Endothelial cell of umbilical vein (primary cell): ENCODE results near the gene SYNPO. TPM values are rescaled to one million over a fixed set of nuclear protein-coding genes. Genes with fewer than 3 reads are reported as not detected.

Source experiments
- BruUV-seq: library from RNA; stranded (reverse); fragments of 400-500 nt; replicated peaks from 2 replicates; lab custom pipeline; 2021; lab: Mats Ljungman, UMichigan
- CTCF ChIA-PET: fragments of 300-600, 350-600 bp; sonication (Branson Sonifier 250); formaldehyde crosslinking; loops from one replicate; lab custom pipeline; 2021; ENCODE audit warnings: antibody characterized with exemption, inconsistent platforms; lab: Charles Lee
- POLR2A ChIA-PET: fragments of 300-600, 350-600 bp; sonication (Branson Sonifier 250); formaldehyde crosslinking; loops from one replicate; lab custom pipeline; 2021; ENCODE audit warnings: antibody characterized with exemption, inconsistent platforms; lab: Charles Lee
- DNase-seq: peaks from one replicate; pipeline ENCODE4 v3.0.0-alpha.2; 2011; ENCODE audit warnings: low read depth, low spot score
- FAIRE-seq: peaks from 2 replicates; lab custom pipeline; 2011; peaks lifted over from hg19 to GRCh38; lab: Jason Lieb, UNC
- H2AFZ ChIP-seq: 2 replicates; pipeline ENCODE4 v1.6.0; 2012; ENCODE audit warnings: low read depth, low read length, control low read depth, inconsistent platforms
- H3K27ac ChIP-seq: 2 replicates; pipeline ENCODE4 v1.5.1; 2011; ENCODE audit warnings: low read depth, mild to moderate bottlenecking, control low read depth, low read length, moderate library complexity; ENCODE audit not compliant: insufficient read depth
- H3K27me3 ChIP-seq, 2 experiments: 2 replicates each; pipeline versions ENCODE4 v1.6.0 to v1.6.1; 2011; ENCODE audit warnings: low read length in 2 of 2, mixed read lengths in 1 of 2; ENCODE audit not compliant: control insufficient read depth in 2 of 2, insufficient read depth in 2 of 2
- H3K36me3 ChIP-seq, 2 experiments: 2 replicates in 1 of 2; 3 replicates in 1 of 2; pipeline ENCODE4 v1.5.1; 2011; ENCODE audit warnings: low read length in 2 of 2, mild to moderate bottlenecking in 1 of 2, moderate library complexity in 1 of 2; ENCODE audit not compliant: control insufficient read depth in 2 of 2, insufficient read depth in 2 of 2; ENCODE audit errors: extremely low read depth in 1 of 2
- H3K4me1 ChIP-seq: 3 replicates; pipeline ENCODE4 v1.5.1; 2011; ENCODE audit warnings: mild to moderate bottlenecking, low read length; ENCODE audit not compliant: control insufficient read depth, insufficient read depth; ENCODE audit errors: extremely low read depth
- H3K4me2 ChIP-seq: 2 replicates; pipeline ENCODE4 v1.6.1; 2011; ENCODE audit warnings: low read length, control low read depth, mixed read lengths; ENCODE audit not compliant: insufficient read depth
- H3K4me3 ChIP-seq, 3 experiments: fragments of 200-600 bp in 1 of 3; sonication (generic), shearing (Covaris generic) in 1 of 3; replicated peaks in 1 of 3; 2 replicates each; pipeline ENCODE4 v1.5.1; 2011 to 2016; ENCODE audit warnings: control low read depth in 3 of 3, low read length in 3 of 3, mild to moderate bottlenecking in 2 of 3, inconsistent platforms in 1 of 3, low read depth in 1 of 3, moderate library complexity in 1 of 3; ENCODE audit not compliant: insufficient read depth in 1 of 3
- H3K79me2 ChIP-seq: 2 replicates; pipeline ENCODE4 v1.6.0; 2012; ENCODE audit warnings: low read length, inconsistent platforms; ENCODE audit not compliant: control insufficient read depth, insufficient read depth
- H3K9ac ChIP-seq: replicated peaks from 2 replicates; pipeline ENCODE3; 2011; ENCODE audit warnings: low read length, control low read depth; ENCODE audit not compliant: insufficient read depth; ENCODE audit errors: extremely low read depth
- H3K9me1 ChIP-seq: replicated peaks from 3 replicates; pipeline ENCODE4 v1.6.0; 2011; ENCODE audit warnings: mild to moderate bottlenecking, low read length; ENCODE audit not compliant: control insufficient read depth, insufficient read depth; ENCODE audit errors: extremely low read depth
- H3K9me3 ChIP-seq: replicated peaks from 2 replicates; pipeline ENCODE4 v1.5.1; 2012; ENCODE audit warnings: low read length, inconsistent platforms; ENCODE audit not compliant: control insufficient read depth, insufficient read depth
- H4K20me1 ChIP-seq: replicated peaks from 2 replicates; pipeline ENCODE3; 2011; ENCODE audit warnings: mild to moderate bottlenecking, low read length; ENCODE audit not compliant: control insufficient read depth, insufficient read depth; ENCODE audit errors: extremely low read depth
- EZH2 ChIP-seq: IDR thresholded peaks from 2 replicates; pipeline ENCODE4 v1.6.1; 2012; ENCODE audit warnings: borderline replicate concordance, low read depth, mild to moderate bottlenecking, moderate library complexity, low read length, inconsistent platforms; ENCODE audit not compliant: severe bottlenecking
- FOS ChIP-seq: IDR thresholded peaks from 2 replicates; pipeline ENCODE4 v1.6.1; 2011; ENCODE audit warnings: mild to moderate bottlenecking, low read length, moderate library complexity, borderline replicate concordance; ENCODE audit not compliant: insufficient read depth
- GATA2 ChIP-seq: IDR thresholded peaks from 2 replicates; pipeline ENCODE4 v1.7.0; 2011; ENCODE audit warnings: low read depth, mild to moderate bottlenecking, moderate library complexity, mixed read lengths, low read length; ENCODE audit not compliant: insufficient read length, insufficient read depth
- JUN ChIP-seq: IDR thresholded peaks from 2 replicates; pipeline ENCODE4 v1.6.1; 2011; ENCODE audit warnings: borderline replicate concordance, low read depth; ENCODE audit not compliant: insufficient read length, insufficient read depth
- MYC ChIP-seq: IDR thresholded peaks from one replicate; pipeline ENCODE4 v1.6.1; 2011; ENCODE audit warnings: mild to moderate bottlenecking, low read depth, low read length
- POLR2A ChIP-seq: IDR thresholded peaks from 2 replicates; pipeline ENCODE4 v1.6.1; 2012; ENCODE audit warnings: low read depth, mild to moderate bottlenecking, control low read depth, low read length
- POLR2AphosphoS5 ChIP-seq: IDR thresholded peaks from 2 replicates; pipeline ENCODE4 v1.6.1; 2012; ENCODE audit warnings: low read depth, mild to moderate bottlenecking, control low read depth, low read length, moderate library complexity; ENCODE audit not compliant: insufficient read depth
- dilution Hi-C: fragments of 300-500 bp; cut with MboI; formaldehyde crosslinking; loops from one replicate; pipeline ENCODE4 v1.15.0; 2019; ENCODE audit warnings: low sequenced_read_pairs; ENCODE audit not compliant: extremely low pct_ligation_motif_present
- intact Hi-C: fragments of 100-400 bp; cut with micrococcal nuclease; formaldehyde crosslinking; loops from one replicate; pipeline ENCODE4 v1.10.0; 2022
- polyA plus RNA-seq, 4 experiments: library from polyadenylated mRNA; depleted of rRNA in 3 of 4; stranded (reverse) in 3 of 4; unstranded in 1 of 4; fragments of >200 nt; gene quantifications; 2 replicates each; pipeline versions ENCODE4 v1.2.1 to v1.2.3, GENCODE V29; 2011 to 2012; ENCODE audit warnings: missing spikeins in 1 of 4
- total RNA-seq: library from RNA; stranded (reverse); gene quantifications from 2 replicates; pipeline ENCODE4 v1.2.3, GENCODE V29; 2021
- TF ChIP-seq, protein P1 (sequence below), 2 donors: IDR thresholded peaks; 1 replicate in 1 of 2; 2 replicates in 1 of 2; pipeline ENCODE4 v1.5.1; 2011; ENCODE audit warnings: low read length in 2 of 2, mild to moderate bottlenecking in 2 of 2, moderate library complexity in 2 of 2, control low read depth in 1 of 2, inconsistent platforms in 1 of 2, low read depth in 1 of 2; ENCODE audit not compliant: insufficient read depth in 1 of 2; ENCODE audit errors: extremely low read depth in 1 of 2
- TF ChIP-seq, protein P2 (sequence below): IDR thresholded peaks from 2 replicates; pipeline ENCODE4 v1.6.1; 2011; ENCODE audit not compliant: insufficient read depth, insufficient read length

Gene SYNPO
- total and polyA plus RNA-seq, 2 donors (not counting 3 experiments of a cell fraction or from before 2014, with no cell fraction given), result 68.4 to 121 TPM

GRCh38 chr5:150644514-150644913 lies 4.1 kb downstream of the SYNPO start:
- peaks cover 58% of the 10 kb centered on the region for H3K79me2 ChIP-seq
- dilution Hi-C loops (no loop called here), intact Hi-C loops (no loop called here)
- H3K4me3 ChIP-seq, result no peak overlapping the region
- peaks cover 4 to 28% of the 10 kb centered on the region in 2 experiments for H3K36me3 ChIP-seq
- POLR2A ChIA-PET, result no interaction called here
- H3K4me2 ChIP-seq, result peak overlapping the region; percentile 34
- no peaks in the 10 kb centered on the region for H3K27me3 ChIP-seq
- peak overlapping the region; percentile 12 for H3K9ac ChIP-seq
- DNase-seq (no peak), FAIRE-seq (no peak)
- CTCF ChIA-PET, result interaction anchor here (0.7 to 6.8 kb wide), 8 partner anchors 8 to 100 kb away, joined by 3 to 52 read pairs (median 7); no protein-coding TSS in a partner anchor
- TF ChIP-seq EZH2 (no peak), FOS (no peak), GATA2 (no peak), POLR2AphosphoS5 (no peak), POLR2A (no peak), JUN (no peak), MYC (no peak)
- TF ChIP-seq, protein P1, sequence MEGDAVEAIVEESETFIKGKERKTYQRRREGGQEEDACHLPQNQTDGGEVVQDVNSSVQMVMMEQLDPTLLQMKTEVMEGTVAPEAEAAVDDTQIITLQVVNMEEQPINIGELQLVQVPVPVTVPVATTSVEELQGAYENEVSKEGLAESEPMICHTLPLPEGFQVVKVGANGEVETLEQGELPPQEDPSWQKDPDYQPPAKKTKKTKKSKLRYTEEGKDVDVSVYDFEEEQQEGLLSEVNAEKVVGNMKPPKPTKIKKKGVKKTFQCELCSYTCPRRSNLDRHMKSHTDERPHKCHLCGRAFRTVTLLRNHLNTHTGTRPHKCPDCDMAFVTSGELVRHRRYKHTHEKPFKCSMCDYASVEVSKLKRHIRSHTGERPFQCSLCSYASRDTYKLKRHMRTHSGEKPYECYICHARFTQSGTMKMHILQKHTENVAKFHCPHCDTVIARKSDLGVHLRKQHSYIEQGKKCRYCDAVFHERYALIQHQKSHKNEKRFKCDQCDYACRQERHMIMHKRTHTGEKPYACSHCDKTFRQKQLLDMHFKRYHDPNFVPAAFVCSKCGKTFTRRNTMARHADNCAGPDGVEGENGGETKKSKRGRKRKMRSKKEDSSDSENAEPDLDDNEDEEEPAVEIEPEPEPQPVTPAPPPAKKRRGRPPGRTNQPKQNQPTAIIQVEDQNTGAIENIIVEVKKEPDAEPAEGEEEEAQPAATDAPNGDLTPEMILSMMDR (IDR thresholded peaks at IDR 0.05; ENCODE audit: extremely low read depth in 1 of 2, insufficient read depth in 1 of 2, low read depth in 1 of 2, low read length in 2 of 2), result no peak
- TF ChIP-seq, protein P2, sequence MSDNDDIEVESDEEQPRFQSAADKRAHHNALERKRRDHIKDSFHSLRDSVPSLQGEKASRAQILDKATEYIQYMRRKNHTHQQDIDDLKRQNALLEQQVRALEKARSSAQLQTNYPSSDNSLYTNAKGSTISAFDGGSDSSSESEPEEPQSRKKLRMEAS, result no peak
- peak overlapping the region; percentile 28 for H3K27ac ChIP-seq
- BruUV-seq, result no TSS peak
- H3K9me3 ChIP-seq, result no peaks in the 10 kb centered on the region
- H2AFZ ChIP-seq, result no peak overlapping the region
- H3K4me1 ChIP-seq, result peaks cover 49% of the 10 kb centered on the region
- no peaks in the 10 kb centered on the region for H3K9me1 ChIP-seq
- no peaks in the 10 kb centered on the region for H4K20me1 ChIP-seq
